Endothelial cell (in vitro differentiated cells): ENCODE data around the gene ZNF423. TPM values are rescaled to one million over a fixed set of nuclear protein-coding genes. Genes with fewer than 3 reads are reported as not detected.

Source experiments
- DNase-seq: peaks from one replicate; pipeline ENCODE4 v3.0.0; 2021; ENCODE audit warnings: low spot score
- H3K27ac Mint-ChIP-seq: one replicate; pipeline ENCODE4 v1.8.0; 2021; ENCODE audit warnings: mixed read lengths, inconsistent platforms; ENCODE audit not compliant: unreplicated experiment
- H3K27me3 Mint-ChIP-seq: one replicate; pipeline ENCODE4 v1.8.0; 2021; ENCODE audit warnings: mild to moderate bottlenecking, moderate library complexity, mixed read lengths, inconsistent platforms; ENCODE audit not compliant: unreplicated experiment
- H3K36me3 Mint-ChIP-seq: one replicate; pipeline ENCODE4 v1.8.0; 2021; ENCODE audit warnings: mild to moderate bottlenecking, low read depth, mixed read lengths, inconsistent platforms; ENCODE audit not compliant: unreplicated experiment
- H3K4me1 Mint-ChIP-seq: one replicate; pipeline ENCODE4 v1.8.0; 2021; ENCODE audit warnings: mild to moderate bottlenecking, mixed read lengths, inconsistent platforms; ENCODE audit not compliant: unreplicated experiment
- H3K4me3 Mint-ChIP-seq: one replicate; pipeline ENCODE4 v1.8.0; 2021; ENCODE audit warnings: mild to moderate bottlenecking, mixed read lengths, inconsistent platforms; ENCODE audit not compliant: unreplicated experiment
- H3K9me3 Mint-ChIP-seq: one replicate; pipeline ENCODE4 v1.8.0; 2021; ENCODE audit warnings: mixed read lengths, inconsistent platforms; ENCODE audit not compliant: unreplicated experiment
- CTCF ChIP-seq: fragments of 200-600 bp; sonication (generic); IDR thresholded peaks from one replicate; pipeline ENCODE4 v1.5.0; 2021; ENCODE audit warnings: antibody characterized with exemption; ENCODE audit not compliant: unreplicated experiment
- total RNA-seq: library from RNA; stranded (reverse); fragmentation: NEBNext Ultra II Directional; extraction: Animal tissue kit (Norgen Biotek cat#: 25700); gene quantifications from one replicate; pipeline ENCODE4 v1.2.1, GENCODE V29; 2021; ENCODE audit not compliant: unreplicated experiment

ZNF423 gene
- total RNA-seq, 1 donor from 2014 or later = 44.8 TPM

GRCh38 chr16:49593424-49594040 is 262.4 kb downstream of the ZNF423 start:
- H3K4me1 Mint-ChIP-seq = peaks cover 48% of the 10 kb centered on the region
- H3K27ac Mint-ChIP-seq = no peak overlapping the region
- DNase-seq = no peak
- H3K9me3 Mint-ChIP-seq = no peaks in the 10 kb centered on the region
- H3K36me3 Mint-ChIP-seq = no peaks in the 10 kb centered on the region
- peaks cover 4% of the 10 kb centered on the region for H3K27me3 Mint-ChIP-seq
- no peak for TF ChIP-seq CTCF
- H3K4me3 Mint-ChIP-seq = no peak overlapping the region

- peak overlapping the region; percentile 0 for H3K27ac Mint-ChIP-seq
- peak; percentile 49 for DNase-seq
- H3K36me3 Mint-ChIP-seq = no peaks in the 10 kb centered on the region
- no peaks in the 10 kb centered on the region for H3K9me3 Mint-ChIP-seq
- H3K4me1 Mint-ChIP-seq = peaks cover 41% of the 10 kb centered on the region
- peaks cover 4% of the 10 kb centered on the region for H3K27me3 Mint-ChIP-seq
- no peak overlapping the region for H3K4me3 Mint-ChIP-seq
- TF ChIP-seq CTCF = peak; percentile 69
Observed at GRCh38 chr16:49592546-49593423, 263.1 kb downstream of the ZNF423 start.

DNA sequence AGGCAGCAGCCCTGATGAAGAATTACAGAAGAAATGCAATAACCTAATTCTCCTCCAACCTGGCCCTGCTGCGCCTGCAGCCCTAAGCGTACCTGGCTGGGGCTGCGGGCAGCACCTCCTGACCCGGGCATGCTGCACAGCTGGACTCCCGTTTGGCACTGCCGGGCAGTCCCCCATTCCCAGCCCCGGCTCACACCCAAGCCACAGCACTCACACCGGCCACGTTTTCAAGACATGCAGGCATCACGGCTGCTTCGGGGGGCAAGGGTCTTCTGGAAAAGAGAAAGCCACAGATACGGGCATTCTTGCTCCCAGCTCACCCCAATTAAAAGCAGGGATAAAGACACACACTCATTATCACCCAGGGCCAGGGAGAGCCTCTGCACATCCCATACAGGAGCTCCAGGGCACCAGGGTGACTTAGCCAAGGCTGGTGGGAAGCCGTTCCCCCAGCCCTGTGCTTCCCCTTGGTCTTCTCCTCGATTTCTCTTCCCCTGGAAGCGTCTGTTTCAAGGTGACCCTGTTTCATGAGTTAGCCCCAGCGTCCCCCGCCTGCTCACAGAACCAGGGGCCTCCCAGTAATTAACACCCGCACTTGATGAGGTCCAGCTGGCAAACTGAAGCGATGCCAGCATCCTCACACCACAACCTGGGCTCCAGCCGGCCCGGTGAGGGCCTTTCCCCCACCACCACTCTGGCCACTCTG is 265.6 kb downstream of the ZNF423 start:
- Mint-ChIP-seq H3K27ac (no peak overlapping the region), H3K9me3 (no peaks in the 10 kb centered on the region), H3K27me3 (peaks cover 9% of the 10 kb centered on the region), H3K4me3 (no peak overlapping the region), H3K36me3 (no peaks in the 10 kb centered on the region), H3K4me1 (peaks cover 28% of the 10 kb centered on the region)
- no peak for TF ChIP-seq CTCF
- no peak for DNase-seq

- TF ChIP-seq CTCF = no peak
- H3K9me3 Mint-ChIP-seq = no peaks in the 10 kb centered on the region
- no peak overlapping the region for H3K27ac Mint-ChIP-seq
- peaks cover 9% of the 10 kb centered on the region for H3K27me3 Mint-ChIP-seq
- H3K36me3 Mint-ChIP-seq = no peaks in the 10 kb centered on the region
- H3K4me1 Mint-ChIP-seq = peaks cover 20% of the 10 kb centered on the region
- no peak overlapping the region for H3K4me3 Mint-ChIP-seq
- no peak for DNase-seq
Observed at GRCh38 chr16:49589544-49590031, 266.3 kb downstream of the ZNF423 start.
